NCI-H1694 treated with DMSO at 0.1 percent for 48 hours (cell line): Measurements from ENCODE around the gene SCGB1D4.
"Not testable (repeated sequence)": the region's sequence is repeated elsewhere in the genome, so short reads cannot be mapped to it uniquely, and the experiment has no call there.

ENCODE experiments used
- DNase-seq: peaks from one replicate; lab custom pipeline; 2025; lab: John Stamatoyannopoulos, UW

The SCGB1D4 gene

GRCh38 chr11:62298975-62299374 is at the start of gene SCGB1D4:
Gene SCGB1D4, minus strand, starts transcription at chr11:62299075. Its CDS starts 65 bp downstream, at chr11:62299010.
- DNase-seq, result no peak

GRCh38 chr11:62345861-62346260 is 47.0 kb upstream of the SCGB1D4 start:
- no peak for DNase-seq

- no peak for DNase-seq
These were observed 45.3 kb upstream of the SCGB1D4 start for GRCh38 chr11:62344210-62344609.

- DNase-seq, result not testable (repeated sequence)
These were observed 44.8 kb upstream of the SCGB1D4 start for GRCh38 chr11:62343646-62344190.

GRCh38 chr11:62341588-62341987 is 42.7 kb upstream of the SCGB1D4 start:
- no peak for DNase-seq

GRCh38 chr11:62340269-62340901 is 41.5 kb upstream of the SCGB1D4 start:
- peak; percentile 17 for DNase-seq

GRCh38 chr11:62338218-62338617 is 39.3 kb upstream of the SCGB1D4 start:
- DNase-seq, result no peak

GRCh38 chr11:62337303-62338181 is 38.7 kb upstream of the SCGB1D4 start, which contains the start of gene ASRGL1:
Gene ASRGL1, plus strand, starts transcription at chr11:62337448. Its CDS starts 530 bp downstream, at chr11:62337978.
- peak; percentile 54 for DNase-seq

GRCh38 chr11:62336949-62337302 is 38.1 kb upstream of the SCGB1D4 start:
- DNase-seq, result not testable (repeated sequence)

GRCh38 chr11:62333768-62334167 is 34.9 kb upstream of the SCGB1D4 start:
- DNase-seq, result no peak

- not testable (repeated sequence) for DNase-seq
These were observed 32.4 kb upstream of the SCGB1D4 start for GRCh38 chr11:62331264-62331663.

GRCh38 chr11:62327541-62327940 is 28.7 kb upstream of the SCGB1D4 start:
- DNase-seq, result not testable (repeated sequence)

- DNase-seq, result not testable (repeated sequence)
These were observed 27.8 kb upstream of the SCGB1D4 start for GRCh38 chr11:62326719-62327118.

- not testable (repeated sequence) for DNase-seq
These were observed 26.9 kb upstream of the SCGB1D4 start for GRCh38 chr11:62325781-62326180.

GRCh38 chr11:62324731-62325556 is 26.1 kb upstream of the SCGB1D4 start:
- peak; percentile 41 for DNase-seq

GRCh38 chr11:62322524-62322923 is 23.6 kb upstream of the SCGB1D4 start:
- DNase-seq, result no peak

GRCh38 chr11:62315431-62315830 is 16.6 kb upstream of the SCGB1D4 start:
- DNase-seq, result no peak

- DNase-seq, result no peak
These were observed 11.1 kb upstream of the SCGB1D4 start for GRCh38 chr11:62309991-62310390.

GRCh38 chr11:62307950-62308349 is 9.1 kb upstream of the SCGB1D4 start:
- no peak for DNase-seq

GRCh38 chr11:62306227-62306626 is 7.4 kb upstream of the SCGB1D4 start:
- no peak for DNase-seq

GRCh38 chr11:62295504-62295903 is 3.4 kb downstream of the SCGB1D4 start:
- DNase-seq, result no peak

GRCh38 chr11:62280452-62280851 is 18.4 kb downstream of the SCGB1D4 start:
- no peak for DNase-seq
